ENCODE results near the gene CNTF. TPM values are rescaled to one million over a fixed set of nuclear protein-coding genes. Genes with fewer than 3 reads are reported as not detected.
A peak's percentile ranks its signal among the peaks of the same experiment; 100 is the strongest.

Gene CNTF
- polyA plus RNA-seq, 6 donors from 2014 or later: 0.15 to 0.35 (median 0.28) TPM; not detected in 3

DNA sequence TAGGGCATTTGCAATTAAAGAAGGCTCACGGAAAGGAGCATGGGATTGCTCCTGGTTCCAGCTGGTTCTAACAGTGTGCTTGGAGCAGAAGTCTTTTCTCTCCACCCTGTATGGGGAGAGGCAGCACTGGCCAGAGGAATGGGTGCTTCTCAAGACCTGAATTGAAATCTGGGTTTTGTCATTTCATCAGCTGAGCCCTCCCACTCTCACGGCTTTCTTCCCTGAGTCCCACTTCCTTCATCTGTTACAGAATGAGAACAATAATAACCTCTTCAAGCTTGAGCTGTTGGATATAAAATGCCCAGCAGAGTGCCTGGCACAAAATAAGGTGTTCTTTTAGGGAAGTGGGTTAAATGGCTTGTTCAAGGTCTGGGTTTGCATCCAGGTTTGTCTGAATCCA is 17.2 kb downstream of the CNTF start:
- peak overlapping the region in 1 of 6 donors; percentile 57 for H3K27ac Mint-ChIP-seq
- peaks cover 0 to 1% (median 0%) of the 10 kb centered on the region in 7 donors for H3K9me3 Mint-ChIP-seq
- H3K27me3 Mint-ChIP-seq: no peaks in the 10 kb centered on the region
- peaks cover 4 to 15% (median 10%) of the 10 kb centered on the region in 3 donors for H3K4me1 Mint-ChIP-seq
- ATAC-seq (ENCODE audit: low read depth in 2 of 2) (no peak), DNase-seq (no peak)
- no peaks in the 10 kb centered on the region for H3K36me3 Mint-ChIP-seq
- H3K4me3 Mint-ChIP-seq: no peak overlapping the region

DNA sequence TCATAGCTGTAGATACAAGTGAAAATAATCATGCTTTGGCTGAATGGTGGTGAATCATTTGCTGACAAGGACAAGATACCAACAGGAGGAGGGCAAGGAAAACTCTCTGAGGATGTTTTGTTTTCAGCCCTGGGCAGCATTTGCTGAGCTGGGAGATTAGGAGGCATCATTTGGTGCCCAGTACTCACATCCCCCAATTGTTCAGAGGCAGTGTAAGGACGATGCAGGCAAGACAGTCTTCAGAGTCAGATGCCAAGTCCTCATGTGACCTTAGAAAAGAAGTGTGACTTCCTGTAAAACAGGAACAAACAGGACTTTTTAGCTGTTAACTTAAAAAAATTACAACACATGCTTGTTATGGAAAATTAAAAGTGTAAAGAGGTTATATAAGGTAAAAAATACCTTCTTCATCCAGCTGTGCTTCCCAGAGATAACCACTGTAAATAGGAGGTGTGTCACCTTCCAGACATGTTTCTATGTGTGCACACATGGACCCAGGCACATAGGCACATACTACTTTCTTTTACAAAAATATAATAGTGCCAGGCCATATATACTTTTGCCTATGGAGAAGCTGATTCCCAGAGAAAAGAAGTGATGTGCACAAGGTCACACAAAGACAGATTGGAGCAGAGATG is 18.0 kb downstream of the CNTF start:
- Mint-ChIP-seq H3K27me3 (no peaks in the 10 kb centered on the region), H3K27ac (peak overlapping the region in 2 of 6 donors; percentile 4 to 45), H3K36me3 (no peaks in the 10 kb centered on the region), H3K9me3 (peaks cover 0 to 9% (median 3%) of the 10 kb centered on the region in 7 donors), H3K4me1 (peaks cover 4 to 15% (median 10%) of the 10 kb centered on the region in 3 donors), H3K4me3 (peak overlapping the region in 1 of 8 donors; percentile 4)
- ATAC-seq (ENCODE audit: low read depth in 2 of 2): peak in 1 of 2 donors; percentile 50
- DNase-seq: no peak

DNA sequence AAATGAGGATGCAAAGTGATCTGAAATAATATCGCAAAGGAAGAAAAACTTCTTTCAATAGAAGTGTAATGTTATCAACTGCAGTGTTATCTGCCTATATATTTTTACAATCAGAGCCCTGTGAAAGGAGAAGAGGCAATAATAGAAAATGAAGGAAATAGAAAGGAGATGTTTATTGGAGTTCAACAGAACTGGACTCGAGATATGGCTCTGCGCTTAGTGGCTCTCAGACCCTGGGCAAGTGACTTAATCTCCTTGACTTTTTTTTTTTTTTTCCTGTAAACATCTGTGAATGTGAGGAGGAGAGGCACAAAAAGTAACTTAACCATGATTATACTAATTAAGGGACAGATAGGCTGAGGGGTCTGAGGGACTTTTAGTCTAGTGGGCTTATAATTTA is 18.9 kb downstream of the CNTF start:
- no peak overlapping the region for H3K4me3 Mint-ChIP-seq
- H3K4me1 Mint-ChIP-seq: peaks cover 4 to 15% (median 10%) of the 10 kb centered on the region in 3 donors
- no peaks in the 10 kb centered on the region for H3K27me3 Mint-ChIP-seq
- ATAC-seq (ENCODE audit: low read depth in 2 of 2) (no peak), DNase-seq (no peak)
- H3K9me3 Mint-ChIP-seq: peaks cover 0 to 16% (median 7%) of the 10 kb centered on the region in 7 donors
- H3K36me3 Mint-ChIP-seq: no peaks in the 10 kb centered on the region
- no peak overlapping the region for H3K27ac Mint-ChIP-seq

DNA sequence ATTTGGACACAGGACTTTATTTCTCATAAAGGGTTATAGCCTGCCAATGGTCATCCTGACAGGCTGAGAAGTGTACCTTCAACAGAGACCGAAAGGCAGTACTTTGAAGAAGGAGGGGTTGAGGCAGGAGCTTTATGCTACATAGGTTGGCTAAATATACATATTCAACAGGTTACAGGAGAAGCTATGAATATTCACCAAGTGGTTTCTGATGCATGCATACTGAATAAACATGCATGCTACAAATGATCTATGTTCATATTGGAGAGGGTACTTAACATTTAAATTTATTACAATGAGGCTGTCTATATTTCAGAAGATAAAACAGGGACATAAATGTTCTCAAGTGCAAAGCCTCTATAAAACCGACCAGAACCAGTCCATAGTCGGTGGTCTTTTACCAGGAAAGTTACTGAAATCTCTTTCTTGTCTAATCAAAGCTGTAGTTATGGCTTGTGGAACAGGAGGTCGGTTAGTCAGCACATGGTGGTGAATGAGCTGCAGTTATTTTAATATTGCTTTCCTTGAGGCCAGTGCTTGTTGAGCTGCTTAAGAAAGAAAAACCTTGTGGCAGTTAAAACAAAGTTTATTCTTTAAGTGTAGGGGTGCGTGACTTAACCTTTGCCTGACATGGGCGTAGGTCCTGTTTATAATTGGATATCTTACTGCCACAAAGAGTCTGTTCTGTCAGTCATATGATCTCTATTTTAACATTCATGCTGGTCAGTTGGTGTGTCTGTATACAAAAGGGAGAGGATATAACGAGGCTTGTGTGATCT is 19.5 kb downstream of the CNTF start:
- no peak overlapping the region for H3K4me3 Mint-ChIP-seq
- DNase-seq (no peak), ATAC-seq (ENCODE audit: low read depth in 2 of 2) (no peak)
- no peaks in the 10 kb centered on the region for H3K36me3 Mint-ChIP-seq
- no peaks in the 10 kb centered on the region for H3K27me3 Mint-ChIP-seq
- peaks cover 6 to 20% (median 12%) of the 10 kb centered on the region in 3 donors for H3K4me1 Mint-ChIP-seq
- H3K27ac Mint-ChIP-seq: peak overlapping the region in 1 of 6 donors; percentile 2
- peaks cover 0 to 20% (median 8%) of the 10 kb centered on the region in 7 donors for H3K9me3 Mint-ChIP-seq

DNA sequence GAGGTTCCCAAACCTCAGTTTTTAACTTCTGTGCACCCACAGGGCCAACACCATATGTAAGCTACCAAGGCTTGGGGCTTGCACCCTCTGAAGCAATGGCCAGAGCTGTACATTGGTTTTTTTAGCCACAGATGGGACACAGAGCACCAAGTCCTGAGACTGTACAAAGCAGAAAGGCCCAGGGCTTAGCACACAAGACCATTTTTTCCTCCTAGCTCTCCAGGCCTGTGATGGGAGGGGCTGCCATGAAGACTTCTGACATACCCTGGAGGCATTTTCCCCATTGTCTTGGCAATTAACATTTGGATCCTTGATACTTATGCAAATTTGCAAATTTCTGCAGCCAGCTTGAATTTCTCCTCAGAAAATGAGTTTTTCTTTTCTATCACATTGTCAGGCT is 23.4 kb downstream of the CNTF start:
- no peak overlapping the region for H3K4me3 Mint-ChIP-seq
- ATAC-seq (ENCODE audit: low read depth in 2 of 2) (no peak), DNase-seq (no peak)

DNA sequence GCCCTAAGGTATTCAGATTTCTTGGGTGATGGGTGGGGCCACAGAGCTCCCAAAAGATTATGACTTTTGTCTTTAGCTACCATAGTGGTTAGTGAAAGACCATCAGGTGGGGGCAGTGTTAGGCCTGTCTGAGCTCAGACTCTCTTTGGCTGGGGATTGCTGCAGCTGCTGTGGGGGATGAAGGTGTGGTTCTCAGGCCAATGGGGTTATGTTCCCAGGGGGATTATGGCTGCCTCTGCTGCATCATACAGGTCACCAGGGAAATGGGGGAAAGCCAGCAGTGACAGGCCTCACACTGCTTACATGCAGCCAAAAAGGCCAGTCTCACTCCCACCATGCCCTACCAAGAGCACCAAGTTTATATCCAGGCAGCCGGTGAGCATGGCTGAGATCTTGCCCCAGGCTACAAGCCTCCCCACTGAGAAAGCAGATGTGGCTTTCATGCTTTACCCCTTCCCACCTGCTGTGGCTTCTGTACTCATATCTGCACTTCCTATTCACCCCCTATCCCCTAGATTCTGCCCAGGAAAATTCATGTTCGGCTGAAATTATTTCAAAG is 24.8 kb downstream of the CNTF start:
- H3K9me3 Mint-ChIP-seq: peaks cover 0 to 20% (median 11%) of the 10 kb centered on the region in 7 donors

More for the DNA sequence above, 23.4 kb downstream of the CNTF start:
- Mint-ChIP-seq H3K4me1 (peaks cover 13 to 17% (median 14%) of the 10 kb centered on the region in 3 donors), H3K36me3 (no peaks in the 10 kb centered on the region), H3K27ac (no peak overlapping the region), H3K27me3 (no peaks in the 10 kb centered on the region), H3K9me3 (peaks cover 0 to 20% (median 11%) of the 10 kb centered on the region in 7 donors)

DNA sequence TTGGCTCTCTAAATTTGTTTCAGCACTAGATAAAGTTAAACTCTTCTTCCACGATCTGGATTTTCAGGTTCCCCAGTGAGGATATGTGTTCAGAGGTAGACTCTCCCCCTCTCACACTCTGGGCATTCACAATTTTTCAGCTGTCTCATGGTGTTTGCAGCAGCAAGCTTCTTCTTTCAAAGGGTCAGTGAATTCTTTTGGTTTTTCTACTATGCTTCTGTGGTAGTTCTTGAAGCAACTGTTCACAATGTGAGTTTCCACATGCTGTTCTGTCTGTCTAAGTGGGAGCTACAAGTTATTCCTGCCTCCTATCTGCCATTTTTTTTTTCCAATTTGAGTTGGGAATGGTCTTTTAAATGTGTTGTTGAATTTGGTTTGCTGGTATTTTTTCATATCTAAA is 25.4 kb downstream of the CNTF start:
- Mint-ChIP-seq H3K27ac (peak overlapping the region in 2 of 6 donors; percentile 8 to 71), H3K4me1 (peaks cover 10 to 14% (median 13%) of the 10 kb centered on the region in 3 donors), H3K27me3 (no peaks in the 10 kb centered on the region), H3K9me3 (peaks cover 0 to 20% (median 11%) of the 10 kb centered on the region in 7 donors), H3K36me3 (no peaks in the 10 kb centered on the region), H3K4me3 (no peak overlapping the region)
- no peak for ATAC-seq (ENCODE audit: low read depth in 2 of 2)
- DNase-seq: no peak

More for the DNA sequence above, 24.8 kb downstream of the CNTF start:
- Mint-ChIP-seq H3K36me3 (no peaks in the 10 kb centered on the region), H3K27me3 (no peaks in the 10 kb centered on the region), H3K27ac (peak overlapping the region in 5 of 6 donors; percentile 8 to 81 (median 71)), H3K4me1 (peaks cover 10 to 14% (median 13%) of the 10 kb centered on the region in 3 donors), H3K4me3 (no peak overlapping the region)
- DNase-seq (no peak), ATAC-seq (ENCODE audit: low read depth in 2 of 2) (peak; percentile 39 to 68)

DNA sequence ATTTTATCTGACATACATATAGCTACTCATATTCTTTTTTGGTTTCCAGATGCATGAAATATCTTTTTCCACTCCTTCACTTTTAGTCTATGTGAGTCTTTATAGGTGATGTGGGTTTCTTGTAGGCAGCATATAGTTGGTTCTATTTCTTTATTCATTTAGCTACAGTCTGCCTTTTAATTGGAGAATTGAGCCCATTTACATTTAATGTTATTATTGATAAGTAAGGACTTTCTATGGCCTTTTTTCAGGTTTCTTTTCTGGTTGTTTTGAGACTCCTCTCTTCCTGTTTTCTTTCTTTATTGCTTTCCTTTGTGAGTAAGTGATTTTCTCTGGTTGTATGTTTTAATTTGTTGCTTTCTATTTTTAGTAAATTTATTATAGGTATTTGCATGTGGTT is 27.2 kb downstream of the CNTF start:
- H3K27ac Mint-ChIP-seq: peak overlapping the region in 1 of 6 donors; percentile 6
- H3K4me1 Mint-ChIP-seq: peaks cover 13 to 21% (median 21%) of the 10 kb centered on the region in 3 donors
- DNase-seq (no peak), ATAC-seq (ENCODE audit: low read depth in 2 of 2) (no peak)
- H3K4me3 Mint-ChIP-seq: peak overlapping the region in 1 of 8 donors; percentile 6
- H3K9me3 Mint-ChIP-seq: peaks cover 0 to 20% (median 11%) of the 10 kb centered on the region in 7 donors
- no peaks in the 10 kb centered on the region for H3K36me3 Mint-ChIP-seq
- no peaks in the 10 kb centered on the region for H3K27me3 Mint-ChIP-seq

DNA sequence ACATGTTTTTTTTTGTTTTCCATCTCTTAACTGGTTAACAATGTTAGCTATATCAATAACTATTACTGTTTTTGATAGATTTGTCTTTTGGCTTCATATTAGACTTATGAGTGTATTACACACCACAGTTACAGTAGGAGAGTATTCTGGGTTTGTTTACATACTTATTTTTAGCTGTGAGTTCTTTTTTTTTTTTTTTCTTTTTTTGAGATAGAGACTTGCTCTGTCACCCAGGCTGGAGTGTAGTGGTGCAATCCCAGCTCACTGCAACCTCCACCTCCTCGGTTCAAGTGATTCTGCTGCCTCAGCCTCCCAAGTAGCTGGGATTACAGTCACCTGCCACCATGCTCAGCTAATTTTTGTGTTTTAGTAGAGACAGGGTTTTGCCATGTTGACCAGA is 28.0 kb downstream of the CNTF start:
- H3K4me1 Mint-ChIP-seq: peaks cover 13 to 22% (median 21%) of the 10 kb centered on the region in 3 donors
- no peak for ATAC-seq (ENCODE audit: low read depth in 2 of 2)
- no peaks in the 10 kb centered on the region for H3K36me3 Mint-ChIP-seq
- no peak overlapping the region for H3K4me3 Mint-ChIP-seq
- peaks cover 0 to 14% (median 8%) of the 10 kb centered on the region in 7 donors for H3K9me3 Mint-ChIP-seq
- DNase-seq: no peak
- no peaks in the 10 kb centered on the region for H3K27me3 Mint-ChIP-seq
- no peak overlapping the region for H3K27ac Mint-ChIP-seq

DNA sequence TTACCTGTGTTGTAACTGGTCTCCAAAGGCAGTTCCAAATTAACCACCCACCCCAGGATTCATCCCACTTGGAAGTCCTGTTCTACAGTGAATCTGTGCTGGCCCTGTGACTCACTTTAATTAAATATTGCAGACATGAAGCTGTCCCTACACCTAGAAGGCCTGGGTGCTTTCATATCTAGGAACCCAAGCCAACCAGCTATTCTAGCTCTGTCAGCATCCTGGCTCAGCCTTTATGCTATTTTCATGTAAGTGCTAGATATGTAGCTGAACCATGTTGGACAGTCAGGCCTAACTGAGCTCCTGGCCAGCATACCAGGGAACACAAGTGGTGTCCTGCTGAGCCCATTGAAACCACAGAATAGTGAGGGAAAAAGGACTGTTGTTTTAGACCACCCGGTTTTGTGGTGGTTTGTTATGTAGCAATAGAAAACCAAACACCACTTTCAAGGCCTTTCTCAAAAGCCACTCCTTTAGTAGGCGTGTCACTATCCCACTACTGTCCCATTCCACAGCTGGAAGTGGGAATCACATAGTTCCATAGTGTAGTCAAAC is 30.3 kb downstream of the CNTF start:
- no peaks in the 10 kb centered on the region for H3K27me3 Mint-ChIP-seq

DNA sequence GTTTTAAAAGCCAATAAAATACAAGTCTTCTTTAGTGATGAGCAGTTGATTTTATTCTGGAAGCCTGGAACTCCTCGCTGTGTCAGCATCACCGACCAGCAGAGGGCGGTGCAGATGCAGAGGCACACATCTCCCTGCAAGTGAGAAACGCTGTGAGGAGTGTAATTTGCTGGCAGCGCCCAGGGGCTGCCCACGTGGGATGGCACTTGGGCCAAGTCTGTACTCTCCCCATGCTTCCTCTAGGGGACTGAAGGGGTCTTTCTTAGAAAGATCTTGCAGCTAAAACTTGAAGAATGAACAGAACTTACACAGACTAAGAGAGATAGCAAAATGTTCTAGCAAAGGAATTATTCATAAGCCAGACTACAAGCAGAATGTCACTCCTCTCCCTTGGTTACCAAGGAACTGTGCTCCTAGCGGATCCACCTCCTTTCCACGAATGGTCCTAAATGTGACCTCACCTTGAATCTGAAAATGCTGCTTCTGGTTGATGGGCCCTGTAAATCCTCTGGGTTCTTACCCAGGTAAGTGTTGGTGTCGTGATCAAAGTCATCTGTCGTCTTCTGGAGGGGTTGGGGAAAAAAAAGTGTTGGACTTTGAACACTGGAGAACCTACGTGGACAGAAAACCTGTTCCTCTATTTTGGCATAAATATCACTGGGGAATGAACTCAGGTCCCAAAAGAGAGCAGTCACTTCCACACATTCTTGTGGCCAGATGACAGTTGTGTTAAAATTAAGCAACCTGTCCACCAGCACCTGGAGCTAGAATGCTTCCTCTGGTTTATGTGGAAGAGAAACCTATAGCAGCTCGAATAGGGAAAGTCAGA is 31.8 kb downstream of the CNTF start:
- Mint-ChIP-seq H3K27ac (peak overlapping the region in 1 of 6 donors; percentile 76), H3K27me3 (peaks cover 0 to 6% (median 4%) of the 10 kb centered on the region in 3 donors), H3K9me3 (no peaks in the 10 kb centered on the region), H3K36me3 (no peaks in the 10 kb centered on the region), H3K4me1 (peaks cover 3 to 9% (median 7%) of the 10 kb centered on the region in 3 donors), H3K4me3 (no peak overlapping the region)
- DNase-seq: peak; percentile 69
- peak; percentile 99 for ATAC-seq (ENCODE audit: low read depth in 2 of 2)

More for the DNA sequence above, 30.3 kb downstream of the CNTF start:
- no peak overlapping the region for H3K4me3 Mint-ChIP-seq
- peaks cover 4 to 10% (median 9%) of the 10 kb centered on the region in 3 donors for H3K4me1 Mint-ChIP-seq
- no peak for ATAC-seq (ENCODE audit: low read depth in 2 of 2)
- no peaks in the 10 kb centered on the region for H3K36me3 Mint-ChIP-seq
- H3K27ac Mint-ChIP-seq: peak overlapping the region in 1 of 6 donors; percentile 83
- no peak for DNase-seq
- peaks cover 0 to 3% (median 0%) of the 10 kb centered on the region in 7 donors for H3K9me3 Mint-ChIP-seq

DNA sequence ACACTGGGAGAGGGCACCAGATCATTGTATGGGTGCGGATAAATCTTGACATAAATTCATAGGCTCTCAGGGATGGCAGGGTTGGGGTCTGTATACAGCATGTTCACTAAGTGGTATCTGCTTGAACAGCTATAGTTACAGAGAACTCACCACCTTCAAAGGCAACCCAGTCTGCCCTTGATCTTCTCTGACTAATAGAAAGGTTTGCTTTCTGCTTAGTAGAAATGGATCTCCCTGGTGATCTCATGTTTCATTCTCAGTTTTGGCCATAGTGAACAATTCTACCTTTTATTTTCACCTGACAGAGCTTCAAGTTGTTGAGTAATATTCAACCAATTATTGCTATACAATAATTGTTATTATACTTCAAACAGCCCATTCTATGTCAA is 32.4 kb downstream of the CNTF start:
- H3K9me3 Mint-ChIP-seq: no peaks in the 10 kb centered on the region
- no peak for ATAC-seq (ENCODE audit: low read depth in 2 of 2)
- H3K27ac Mint-ChIP-seq: no peak overlapping the region

More for the DNA sequence above, 32.4 kb downstream of the CNTF start:
- H3K4me1 Mint-ChIP-seq: peaks cover 3 to 9% (median 7%) of the 10 kb centered on the region in 3 donors
- no peak for DNase-seq
- peaks cover 0 to 8% (median 4%) of the 10 kb centered on the region in 3 donors for H3K27me3 Mint-ChIP-seq
- H3K4me3 Mint-ChIP-seq: no peak overlapping the region
- no peaks in the 10 kb centered on the region for H3K36me3 Mint-ChIP-seq
